SK-N-MC (cell line): Measurements from ENCODE around the gene SPDYC.
"Not testable (repeated sequence)": the region's sequence is repeated elsewhere in the genome, so short reads cannot be mapped to it uniquely, and the experiment has no call there.

Experiments used
- DNase-seq: peaks from one replicate; pipeline ENCODE4 v3.0.0-alpha.2; 2011; ENCODE audit warnings: low read depth, low spot score
- H3K27ac ChIP-seq: fragments of 200-600 bp; sonication (generic); 2 replicates; pipeline ENCODE4 v1.5.1; 2016; ENCODE audit warnings: mixed run types
- H3K36me3 ChIP-seq: fragments of 200-600 bp; sonication (generic); 2 replicates; pipeline ENCODE4 v1.6.1; 2017; ENCODE audit warnings: antibody characterized with exemption, low read length, mixed read lengths; ENCODE audit not compliant: insufficient read depth
- H3K4me3 ChIP-seq: fragments of 200-600 bp; sonication (generic); 2 replicates; pipeline ENCODE4 v1.5.1; 2016
- H3K9ac ChIP-seq: fragments of 200-600 bp; sonication (generic); 2 replicates; pipeline ENCODE4 v1.8.0; 2017; ENCODE audit warnings: mixed run types, mixed read lengths; ENCODE audit not compliant: insufficient read length
- H3K9me3 ChIP-seq: fragments of 200-600 bp; sonication (generic); 2 replicates; pipeline ENCODE4 v1.6.1; 2017; ENCODE audit warnings: low read depth, mild to moderate bottlenecking, antibody characterized with exemption, low read length, moderate library complexity, mixed read lengths
- EZH2 ChIP-seq: fragments of 200-600 bp; sonication (generic); IDR thresholded peaks from one replicate; pipeline ENCODE4 v1.6.1; 2017; ENCODE audit warnings: antibody characterized with exemption
- FOXP2 ChIP-seq: optimal IDR thresholded peaks from 2 replicates; pipeline ENCODE3; 2011; ENCODE audit warnings: mild to moderate bottlenecking, moderate library complexity; ENCODE audit not compliant: insufficient read depth; ENCODE audit errors: extremely low read length, control extremely low read depth
- POLR2AphosphoS5 ChIP-seq: IDR thresholded peaks from 2 replicates; pipeline ENCODE4 v1.6.1; 2012; ENCODE audit warnings: mild to moderate bottlenecking, low read depth, low read length, borderline replicate concordance

Gene SPDYC

DNA sequence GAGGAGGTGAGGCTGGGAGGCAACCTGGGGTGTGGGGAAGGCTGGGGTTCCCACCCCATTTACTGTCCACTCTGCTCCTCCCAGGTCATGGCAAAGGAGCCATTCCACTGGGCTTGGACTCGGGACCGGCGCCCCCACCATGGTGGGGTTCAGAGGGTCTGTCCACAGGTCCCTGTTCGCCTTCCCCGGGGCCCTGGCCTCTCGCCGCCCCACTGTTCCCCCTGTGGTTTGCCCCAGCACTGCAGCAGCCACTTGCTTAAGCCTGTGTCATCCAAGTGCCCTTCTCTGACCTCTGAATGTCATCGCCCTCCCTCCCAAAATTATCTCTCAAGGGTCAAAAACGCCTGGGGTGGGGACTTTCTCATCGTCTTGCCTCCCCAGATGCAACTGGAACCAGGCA is 2.6 kb downstream of the SPDYC start:
- no peak for DNase-seq
- Histone ChIP-seq H3K9me3 (no peaks in the 10 kb centered on the region), H3K36me3 (no peaks in the 10 kb centered on the region), H3K27ac (no peak overlapping the region), H3K9ac (no peak overlapping the region), H3K4me3 (no peak overlapping the region)
- TF ChIP-seq FOXP2 (no peak), POLR2AphosphoS5 (no peak), EZH2 (no peak)

DNA sequence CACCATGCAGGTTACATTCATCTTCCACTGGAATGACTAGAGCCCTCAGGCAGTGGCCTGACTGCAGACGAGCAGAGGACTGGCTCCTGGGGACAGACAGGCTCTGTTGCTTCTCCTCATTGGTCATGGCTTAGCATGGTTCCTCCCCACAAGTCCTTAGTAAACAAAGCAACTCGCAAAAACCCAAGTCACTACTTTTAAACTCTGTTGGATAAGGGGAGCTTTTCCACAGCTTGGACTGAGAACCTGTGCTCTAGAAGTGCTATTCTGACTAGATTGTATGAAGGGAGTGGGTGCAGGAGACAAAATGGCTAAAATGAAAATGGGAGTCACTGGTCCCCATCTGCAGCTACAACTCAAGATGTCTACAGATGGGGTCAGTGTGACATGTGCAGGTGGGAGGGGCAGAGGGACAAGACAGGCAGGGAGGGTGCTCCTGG is 4.6 kb downstream of the SPDYC start:
- H3K36me3 ChIP-seq, H3K4me3 ChIP-seq, H3K9me3 ChIP-seq, H3K9ac ChIP-seq, H3K27ac ChIP-seq, DNase-seq: not testable (repeated sequence)

DNA sequence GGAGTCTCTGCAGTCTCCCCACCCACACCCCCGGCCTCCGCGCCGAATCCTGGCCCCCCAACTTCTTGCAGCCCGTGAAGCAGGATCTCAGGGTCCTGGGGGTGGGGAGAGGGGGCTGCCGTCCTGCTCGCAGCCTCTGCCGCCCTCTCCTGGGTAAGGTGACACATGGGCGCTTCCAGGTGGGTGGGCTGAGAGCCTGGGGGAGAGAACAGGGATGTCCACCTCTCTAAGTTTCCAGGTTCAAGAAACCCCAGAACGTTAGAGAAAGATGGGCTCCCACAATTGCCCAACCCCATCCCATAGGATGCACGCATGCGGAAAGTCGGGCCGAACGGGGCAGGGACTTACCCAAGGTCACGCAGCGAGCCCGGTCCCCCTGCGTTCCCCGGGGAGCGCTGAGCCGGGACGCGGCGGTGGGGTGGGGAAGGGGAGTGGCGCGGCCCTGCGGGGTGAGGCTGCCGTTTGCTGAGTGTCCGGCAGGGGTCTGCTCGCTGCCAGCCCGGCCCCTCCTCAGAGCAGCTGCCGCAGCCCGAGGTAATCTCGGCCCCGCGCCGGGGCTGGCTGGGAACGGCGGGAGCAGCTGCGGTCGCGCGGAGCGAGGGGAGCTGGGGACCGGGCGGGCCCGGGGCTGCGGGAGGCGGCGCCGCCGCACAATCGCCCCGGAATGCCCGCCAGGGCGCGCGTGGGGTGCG is 11.0 kb downstream of the SPDYC start:
- Histone ChIP-seq H3K9me3 (no peaks in the 10 kb centered on the region), H3K4me3 (peak overlapping the region; percentile 88), H3K36me3 (no peaks in the 10 kb centered on the region), H3K9ac (peak overlapping the region; percentile 71), H3K27ac (no peak overlapping the region)
- TF ChIP-seq FOXP2 (no peak), POLR2AphosphoS5 (no peak), EZH2 (no peak)
- DNase-seq, result no peak

DNA sequence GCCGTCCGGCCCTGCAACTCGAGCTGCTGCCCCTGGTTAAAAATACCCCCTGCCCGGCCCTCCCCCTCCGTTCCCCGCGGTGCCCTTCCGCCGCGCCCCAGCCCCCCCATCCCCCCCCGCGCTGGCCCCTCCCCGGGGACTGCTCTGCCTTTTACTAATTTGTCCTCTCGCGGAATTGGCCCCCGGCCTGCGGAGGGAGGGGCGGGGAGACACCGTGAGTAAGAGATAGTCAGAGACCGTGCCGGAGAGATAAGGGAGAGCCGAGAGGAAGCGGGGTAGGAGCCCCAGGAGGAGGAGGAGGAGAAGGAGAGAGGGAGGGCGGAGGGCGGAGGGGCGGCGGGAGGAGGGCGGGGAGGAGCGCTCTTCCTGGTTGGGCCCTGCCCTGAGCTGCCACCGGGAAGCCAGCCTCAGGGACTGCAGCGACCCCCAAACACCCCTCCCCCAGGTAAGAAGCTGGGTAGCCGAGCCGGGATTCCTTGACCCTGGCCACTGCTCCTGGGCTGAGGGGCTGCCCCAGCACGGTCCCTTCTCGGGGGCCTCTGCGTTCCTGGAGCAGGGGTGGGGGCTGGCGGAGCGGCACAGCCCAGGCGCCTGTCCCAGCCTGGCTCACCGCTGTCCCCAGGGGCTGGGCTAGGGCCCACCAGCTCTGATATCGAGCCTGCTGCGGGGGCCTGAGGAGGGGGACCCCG is 11.7 kb downstream of the SPDYC start, which contains the start of gene CAPN1:
Gene CAPN1 (plus strand): TSS at position 360 of the 689 bp plus-strand sequence. CDS start 774 bp downstream, outside the sequence.
- Histone ChIP-seq H3K36me3 (no peaks in the 10 kb centered on the region), H3K9ac (peak within 1 kb of the TSS; percentile 90), H3K27ac (no peak within 1 kb of the TSS), H3K4me3 (peak within 1 kb of the TSS; percentile 88), H3K9me3 (no peaks in the 10 kb centered on the region)
- DNase-seq, result no peak
- TF ChIP-seq POLR2AphosphoS5 (peak; percentile 37; the same call in 1 of the 2 replicates), EZH2 (no peak)

DNA sequence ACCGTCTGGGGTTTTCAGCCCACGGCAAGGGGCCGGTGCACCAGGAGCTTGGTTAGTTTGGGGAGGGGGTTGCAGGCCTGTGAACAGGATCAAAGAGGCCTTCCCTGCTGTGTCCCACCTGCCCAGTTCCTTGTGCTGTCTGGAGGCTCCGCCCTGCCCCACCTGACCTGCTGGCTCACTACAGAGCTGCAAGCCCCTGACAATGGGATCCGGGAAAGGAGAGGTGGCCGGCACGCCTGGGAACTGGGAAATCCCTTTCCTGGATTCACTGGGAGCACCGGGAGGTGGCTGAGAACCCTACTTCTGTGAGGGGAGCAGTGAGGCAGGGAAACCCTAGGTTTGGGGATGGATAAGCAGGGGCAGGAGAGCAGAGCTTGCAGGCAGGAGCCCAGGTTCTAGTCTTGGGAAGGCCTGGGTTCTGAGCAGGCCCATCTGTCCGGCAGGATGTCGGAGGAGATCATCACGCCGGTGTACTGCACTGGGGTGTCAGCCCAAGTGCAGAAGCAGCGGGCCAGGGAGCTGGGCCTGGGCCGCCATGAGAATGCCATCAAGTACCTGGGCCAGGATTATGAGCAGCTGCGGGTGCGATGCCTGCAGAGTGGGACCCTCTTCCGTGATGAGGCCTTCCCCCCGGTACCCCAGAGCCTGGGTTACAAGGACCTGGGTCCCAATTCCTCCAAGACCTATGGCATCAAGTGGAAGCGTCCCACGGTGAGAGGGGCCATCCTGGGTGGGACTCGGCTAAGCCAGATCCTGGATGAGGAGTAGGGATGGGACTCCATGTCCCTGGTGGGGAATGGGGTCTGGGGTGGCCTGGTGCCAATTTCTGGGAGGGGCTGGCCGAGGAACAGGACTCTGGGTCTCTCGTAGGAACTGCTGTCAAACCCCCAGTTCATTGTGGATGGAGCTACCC is 12.5 kb downstream of the SPDYC start:
- no peak for DNase-seq

DNA sequence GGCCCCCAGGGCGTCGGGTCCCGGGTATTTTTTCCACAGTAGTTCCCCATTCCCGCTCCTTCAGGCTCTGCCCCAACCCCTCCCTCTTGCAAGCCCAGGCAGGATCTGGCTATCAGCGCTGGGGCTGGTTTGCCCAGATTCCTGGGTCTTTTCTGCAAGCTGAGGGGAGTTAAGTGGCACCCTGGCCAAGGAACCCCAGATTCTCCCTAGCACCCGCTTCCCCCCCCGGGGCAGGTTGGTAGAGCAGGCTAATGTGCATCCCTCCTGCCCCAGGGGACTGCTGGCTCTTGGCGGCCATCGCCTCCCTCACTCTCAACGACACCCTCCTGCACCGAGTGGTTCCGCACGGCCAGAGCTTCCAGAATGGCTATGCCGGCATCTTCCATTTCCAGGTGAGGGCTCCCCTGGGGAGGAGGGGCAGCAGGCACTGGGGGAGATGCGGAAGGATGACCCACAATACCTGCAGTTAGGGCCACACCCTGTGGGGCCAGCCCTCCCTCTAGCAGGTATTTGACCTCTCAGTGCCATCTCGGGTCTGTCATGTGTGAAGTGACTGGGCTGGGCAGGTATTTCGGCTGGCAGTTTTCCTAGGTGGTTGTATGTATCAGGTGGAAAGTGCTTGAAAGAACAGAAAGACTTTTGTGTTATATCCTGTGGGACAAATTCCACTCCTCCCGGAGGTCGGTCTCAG is 13.3 kb downstream of the SPDYC start:
- H3K27ac ChIP-seq, result no peak overlapping the region
- no peak for TF ChIP-seq EZH2
- no peak for TF ChIP-seq POLR2AphosphoS5
- TF ChIP-seq FOXP2, result no peak
- DNase-seq, result no peak
- H3K9ac ChIP-seq, result no peak overlapping the region
- H3K36me3 ChIP-seq, result no peaks in the 10 kb centered on the region; the same call in 1 of the 2 replicates
- no peak overlapping the region; the same call in 1 of the 2 replicates for H3K4me3 ChIP-seq
- no peaks in the 10 kb centered on the region for H3K9me3 ChIP-seq

More for the DNA sequence above, 12.5 kb downstream of the SPDYC start:
- no peak for TF ChIP-seq EZH2
- no peak for TF ChIP-seq FOXP2
- TF ChIP-seq POLR2AphosphoS5, result no peak
- Histone ChIP-seq H3K36me3 (no peaks in the 10 kb centered on the region), H3K4me3 (peak overlapping the region; percentile 88), H3K9me3 (no peaks in the 10 kb centered on the region), H3K9ac (peak overlapping the region; percentile 90), H3K27ac (no peak overlapping the region)

DNA sequence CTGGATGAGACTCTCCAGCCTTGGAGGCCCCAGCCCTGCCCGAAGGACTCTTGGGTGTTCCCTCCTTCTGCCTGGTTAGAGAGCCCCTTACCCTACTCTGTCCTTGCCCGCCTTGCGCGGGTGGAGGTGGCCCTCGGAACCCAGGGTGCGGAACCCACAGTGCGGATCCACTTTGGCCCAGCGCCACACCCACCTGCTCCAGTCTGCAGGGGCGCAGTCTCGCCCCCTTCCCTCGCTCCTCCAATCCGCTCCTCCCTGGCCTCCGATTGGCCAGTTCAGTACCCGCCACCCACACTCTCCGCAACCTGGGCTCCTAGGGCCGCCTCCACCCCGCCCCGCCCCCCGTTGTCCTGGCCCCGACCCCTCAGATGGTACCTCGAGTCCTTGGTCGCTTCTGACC is 14.1 kb downstream of the SPDYC start:
- H3K36me3 ChIP-seq, result no peaks in the 10 kb centered on the region; the same call in 1 of the 2 replicates
- TF ChIP-seq FOXP2, result no peak
- no peak for TF ChIP-seq POLR2AphosphoS5
- no peak for TF ChIP-seq EZH2
- H3K4me3 ChIP-seq, result no peak overlapping the region
- no peaks in the 10 kb centered on the region for H3K9me3 ChIP-seq
- no peak overlapping the region for H3K9ac ChIP-seq
- no peak for DNase-seq
- H3K27ac ChIP-seq, result no peak overlapping the region
